CD4-positive, alpha-beta memory T cell (primary cell): ENCODE measurements around the gene PIAS1. TPM values are rescaled to one million over a fixed set of nuclear protein-coding genes. Genes with fewer than 3 reads are reported as not detected.

Experiments used
- CTCF ChIA-PET: fragments of 350-600 bp; sonication (Branson Sonifier 250); formaldehyde crosslinking; loops from one replicate; lab custom pipeline; 2021; ENCODE audit warnings: inconsistent platforms; ENCODE audit not compliant: partially characterized antibody; lab: Charles Lee
- POLR2A ChIA-PET: fragments of 350-600 bp; sonication (Branson Sonifier 250); formaldehyde crosslinking; loops from one replicate; lab custom pipeline; 2021; ENCODE audit not compliant: partially characterized antibody; lab: Charles Lee
- DNase-seq, 5 donors: peaks; one replicate each; pipeline versions ENCODE4 v3.0.0 to v3.0.0-alpha.2; 2020 to 2022; ENCODE audit warnings: mixed read lengths in 1 of 5
- H3K27ac ChIP-seq: one replicate; pipeline ENCODE4 v1.7.0; 2013; ENCODE audit warnings: low read depth, low read length
- H3K27me3 ChIP-seq: 2 replicates; pipeline ENCODE4 v1.7.0; 2013; ENCODE audit warnings: mild to moderate bottlenecking, low read length, moderate library complexity; ENCODE audit not compliant: insufficient read depth
- H3K36me3 ChIP-seq: 2 replicates; pipeline ENCODE4 v1.7.0; 2013; ENCODE audit warnings: mild to moderate bottlenecking, low read length, moderate library complexity; ENCODE audit not compliant: insufficient read depth
- H3K4me1 ChIP-seq: 2 replicates; pipeline ENCODE4 v1.7.0; 2013; ENCODE audit warnings: mild to moderate bottlenecking, low read length, moderate library complexity; ENCODE audit not compliant: insufficient read depth
- H3K4me3 ChIP-seq, 2 donors: one replicate each; pipeline ENCODE4 v1.7.0; 2013; ENCODE audit warnings: low read length in 2 of 2, mild to moderate bottlenecking in 1 of 2
- H3K9me3 ChIP-seq, 2 donors: one replicate each; pipeline ENCODE4 v1.7.0; 2013; ENCODE audit warnings: low read length in 2 of 2, control low read depth in 1 of 2; ENCODE audit not compliant: control insufficient read depth in 1 of 2
- H3K27ac Mint-ChIP-seq, 7 donors: one replicate each; pipeline ENCODE4 v1.8.0; 2020 to 2021; ENCODE audit warnings: mixed read lengths in 7 of 7, mild to moderate bottlenecking in 6 of 7, inconsistent platforms in 3 of 7, moderate library complexity in 3 of 7
- H3K27me3 Mint-ChIP-seq, 2 donors: one replicate each; pipeline ENCODE4 v1.8.0; 2020 to 2021; ENCODE audit warnings: mixed read lengths in 2 of 2
- H3K36me3 Mint-ChIP-seq, 2 donors: one replicate each; pipeline ENCODE4 v1.8.0; 2020 to 2021; ENCODE audit warnings: mixed read lengths in 2 of 2, inconsistent platforms in 1 of 2, mild to moderate bottlenecking in 1 of 2
- H3K4me1 Mint-ChIP-seq, 4 donors: one replicate each; pipeline ENCODE4 v1.8.0; 2020 to 2021; ENCODE audit warnings: mixed read lengths in 4 of 4, mild to moderate bottlenecking in 1 of 4
- H3K4me3 Mint-ChIP-seq, 8 donors: one replicate each; pipeline ENCODE4 v1.8.0; 2020 to 2021; ENCODE audit warnings: mixed read lengths in 8 of 8, mild to moderate bottlenecking in 7 of 8, moderate library complexity in 6 of 8, inconsistent platforms in 3 of 8
- H3K9me3 Mint-ChIP-seq, 8 donors: one replicate each; pipeline ENCODE4 v1.8.0; 2020 to 2021; ENCODE audit warnings: mixed read lengths in 8 of 8, mild to moderate bottlenecking in 5 of 8, inconsistent platforms in 3 of 8, moderate library complexity in 1 of 8
- intact Hi-C: fragments of 100-400 bp; cut with micrococcal nuclease; formaldehyde crosslinking; loops from one replicate; pipeline ENCODE4 v1.15.1; 2023
- polyA plus RNA-seq, 2 donors: library from polyadenylated mRNA; unstranded; fragments of 300-500 nt; fragmentation: Illumina TruSeq; gene quantifications; one replicate each; pipeline ENCODE4 v1.2.3, GENCODE V29; 2021
- total RNA-seq, 2 experiments: library from RNA; stranded (reverse); gene quantifications; one replicate each; pipeline ENCODE4 v1.2.3, GENCODE V29; 2021

The PIAS1 gene
- total and polyA plus RNA-seq, 4 experiments from 2014 or later, result 86.0 to 149 (median 98.4) TPM

- peaks cover 3 to 5% of the 10 kb centered on the region in 2 donors for H3K27me3 Mint-ChIP-seq
- intact Hi-C loops, result no loop called here
Measured at GRCh38 chr15:68027388-68027787, 26.7 kb upstream of the PIAS1 start.

DNA sequence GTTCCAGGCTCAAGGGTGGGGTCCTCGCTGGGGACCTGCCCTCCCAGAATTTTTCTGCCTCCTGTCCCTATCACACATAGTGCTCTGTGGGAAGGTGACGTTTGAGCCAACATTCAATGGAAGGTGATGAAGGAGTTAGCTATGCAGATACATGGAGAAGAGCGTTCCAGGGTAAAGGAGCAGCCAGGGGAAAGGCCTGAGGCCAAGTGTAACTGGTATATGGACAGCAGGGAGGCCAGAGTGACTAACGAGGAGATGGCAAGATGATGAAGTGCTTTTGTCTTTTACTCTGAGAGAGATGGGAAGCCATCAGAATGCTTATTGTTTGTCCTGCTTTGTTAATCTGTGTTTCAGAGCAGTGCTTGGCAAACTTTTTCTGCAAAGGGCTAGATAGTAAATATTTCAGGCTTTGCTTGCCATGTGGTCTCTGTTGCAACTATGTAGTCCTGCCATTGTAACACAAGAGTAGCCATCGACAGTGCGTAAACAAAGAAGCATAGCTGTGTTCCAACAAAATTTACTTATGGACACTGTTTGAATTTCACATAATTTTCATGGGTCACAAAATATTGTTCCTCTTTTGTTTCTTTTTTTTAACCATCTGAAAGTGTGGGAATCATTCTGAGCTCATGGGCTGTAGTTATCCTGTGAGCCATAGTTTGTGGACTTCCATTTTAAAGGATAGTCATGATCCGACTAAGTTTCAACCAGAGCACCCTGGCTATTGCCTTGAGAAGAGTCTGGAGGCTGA, 25.8 kb upstream of the PIAS1 start:
- H3K4me3 Mint-ChIP-seq, result no peak overlapping the region
- DNase-seq, result no peak
- ChIA-PET POLR2A (no interaction called here), CTCF (no interaction called here)
- Histone ChIP-seq H3K9me3 (no peaks in the 10 kb centered on the region), H3K36me3 (no peaks in the 10 kb centered on the region), H3K27ac (no peak overlapping the region), H3K4me1 (no peaks in the 10 kb centered on the region), H3K4me3 (no peak overlapping the region), H3K27me3 (no peaks in the 10 kb centered on the region)
- no peak overlapping the region for H3K27ac Mint-ChIP-seq
- H3K9me3 Mint-ChIP-seq, result peaks cover 0 to 2% (median 0%) of the 10 kb centered on the region in 8 donors
- H3K4me1 Mint-ChIP-seq, result no peaks in the 10 kb centered on the region
- intact Hi-C loops, result no loop called here
- peaks cover 7 to 8% of the 10 kb centered on the region in 2 donors for H3K27me3 Mint-ChIP-seq
- H3K36me3 Mint-ChIP-seq, result no peaks in the 10 kb centered on the region

More at GRCh38 chr15:68027388-68027787, 26.7 kb upstream of the PIAS1 start:
- Mint-ChIP-seq H3K36me3 (no peaks in the 10 kb centered on the region), H3K9me3 (peaks cover 0 to 2% (median 0%) of the 10 kb centered on the region in 8 donors), H3K27ac (no peak overlapping the region), H3K4me1 (no peaks in the 10 kb centered on the region), H3K4me3 (no peak overlapping the region)
- no peak for DNase-seq
- Histone ChIP-seq H3K4me3 (no peak overlapping the region), H3K27me3 (no peaks in the 10 kb centered on the region), H3K4me1 (no peaks in the 10 kb centered on the region), H3K9me3 (no peaks in the 10 kb centered on the region), H3K36me3 (no peaks in the 10 kb centered on the region), H3K27ac (no peak overlapping the region)
- POLR2A ChIA-PET, result no interaction called here
- CTCF ChIA-PET, result no interaction called here

GRCh38 chr15:68028888-68029207, 25.3 kb upstream of the PIAS1 start:
- Mint-ChIP-seq H3K9me3 (peaks cover 0 to 2% (median 0%) of the 10 kb centered on the region in 8 donors), H3K4me1 (no peaks in the 10 kb centered on the region), H3K4me3 (no peak overlapping the region), H3K36me3 (no peaks in the 10 kb centered on the region), H3K27ac (no peak overlapping the region), H3K27me3 (peaks cover 9 to 14% of the 10 kb centered on the region in 2 donors)
- ChIA-PET CTCF (no interaction called here), POLR2A (no interaction called here)
- no peaks in the 10 kb centered on the region for H3K27me3 ChIP-seq
- no peaks in the 10 kb centered on the region for H3K36me3 ChIP-seq
- no peak overlapping the region for H3K4me3 ChIP-seq
- H3K27ac ChIP-seq, result no peak overlapping the region
- no peak for DNase-seq
- H3K4me1 ChIP-seq, result no peaks in the 10 kb centered on the region
- intact Hi-C loops, result no loop called here
- H3K9me3 ChIP-seq, result no peaks in the 10 kb centered on the region

DNA sequence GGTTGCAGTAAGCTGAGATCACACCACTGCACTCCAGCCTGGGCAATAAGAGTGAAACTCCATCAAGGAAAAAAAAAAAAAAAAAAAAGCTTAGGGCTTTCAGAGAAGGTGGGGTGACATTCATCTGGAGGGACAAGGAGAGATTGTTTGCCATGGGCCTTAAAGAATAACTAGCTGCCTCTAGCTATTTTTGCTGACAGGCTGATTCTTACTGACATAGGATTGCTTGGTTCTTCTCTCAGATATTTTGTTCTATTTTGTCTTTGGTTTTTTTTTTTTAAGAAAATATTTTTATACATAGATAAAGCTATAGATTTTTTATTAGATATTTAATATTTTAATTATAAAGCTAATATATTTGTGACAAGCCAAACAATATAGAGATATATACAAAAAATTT, 24.2 kb upstream of the PIAS1 start:
- Histone ChIP-seq H3K4me3 (no peak overlapping the region), H3K36me3 (no peaks in the 10 kb centered on the region), H3K27ac (no peak overlapping the region), H3K9me3 (no peaks in the 10 kb centered on the region), H3K27me3 (peaks cover 2% of the 10 kb centered on the region), H3K4me1 (no peaks in the 10 kb centered on the region)
- Mint-ChIP-seq H3K36me3 (no peaks in the 10 kb centered on the region), H3K9me3 (peaks cover 0 to 2% (median 0%) of the 10 kb centered on the region in 8 donors), H3K27me3 (peaks cover 14 to 19% of the 10 kb centered on the region in 2 donors), H3K4me1 (no peaks in the 10 kb centered on the region), H3K27ac (no peak overlapping the region), H3K4me3 (no peak overlapping the region)
- POLR2A ChIA-PET, result no interaction called here
- no peak for DNase-seq
- intact Hi-C loops, result no loop called here
- CTCF ChIA-PET, result no interaction called here

GRCh38 chr15:68031404-68031803, 22.7 kb upstream of the PIAS1 start:
- intact Hi-C loops, result no loop called here
- POLR2A ChIA-PET, result no interaction called here
- H3K27ac Mint-ChIP-seq, result no peak overlapping the region

DNA sequence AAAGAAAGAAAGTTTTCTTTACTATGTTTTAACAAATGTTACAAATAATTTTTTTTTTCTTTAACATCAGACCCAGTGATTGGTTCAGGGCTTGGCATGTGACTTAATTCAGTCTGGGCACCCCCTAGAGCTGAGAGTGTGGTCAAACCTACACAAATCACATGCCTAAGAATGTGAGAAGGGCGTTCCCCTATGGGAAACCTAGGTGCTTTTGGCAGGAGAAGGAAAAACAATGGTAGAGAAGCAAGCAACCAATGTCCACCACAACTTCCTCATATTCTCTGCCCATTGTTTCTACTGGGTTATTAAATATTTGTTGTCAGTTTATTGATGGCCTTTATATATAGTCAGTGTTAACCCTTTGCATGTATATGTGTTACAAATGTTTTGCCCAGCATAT, 21.4 kb upstream of the PIAS1 start:
- H3K4me3 ChIP-seq, result no peak overlapping the region
- Mint-ChIP-seq H3K4me1 (no peaks in the 10 kb centered on the region), H3K27me3 (peaks cover 21 to 29% of the 10 kb centered on the region in 2 donors), H3K36me3 (no peaks in the 10 kb centered on the region), H3K9me3 (peaks cover 0 to 7% (median 0%) of the 10 kb centered on the region in 8 donors), H3K27ac (no peak overlapping the region), H3K4me3 (no peak overlapping the region)
- no peaks in the 10 kb centered on the region for H3K9me3 ChIP-seq
- no peaks in the 10 kb centered on the region for H3K4me1 ChIP-seq
- CTCF ChIA-PET, result no interaction called here
- no peak overlapping the region for H3K27ac ChIP-seq
- intact Hi-C loops, result no loop called here
- H3K27me3 ChIP-seq, result peaks cover 4% of the 10 kb centered on the region
- POLR2A ChIA-PET, result no interaction called here
- no peaks in the 10 kb centered on the region for H3K36me3 ChIP-seq
- DNase-seq, result no peak

More at GRCh38 chr15:68031404-68031803, 22.7 kb upstream of the PIAS1 start:
- Mint-ChIP-seq H3K4me3 (no peak overlapping the region), H3K4me1 (no peaks in the 10 kb centered on the region), H3K9me3 (peaks cover 0 to 2% (median 0%) of the 10 kb centered on the region in 8 donors), H3K27me3 (peaks cover 14 to 22% of the 10 kb centered on the region in 2 donors), H3K36me3 (no peaks in the 10 kb centered on the region)
- no peak for DNase-seq
- Histone ChIP-seq H3K27me3 (peaks cover 4% of the 10 kb centered on the region), H3K9me3 (no peaks in the 10 kb centered on the region), H3K4me3 (no peak overlapping the region), H3K36me3 (no peaks in the 10 kb centered on the region), H3K27ac (no peak overlapping the region), H3K4me1 (no peaks in the 10 kb centered on the region)
- CTCF ChIA-PET, result no interaction called here

GRCh38 chr15:68034081-68034480, 20.0 kb upstream of the PIAS1 start:
- ChIA-PET CTCF (no interaction called here), POLR2A (no interaction called here)
- peaks cover 4% of the 10 kb centered on the region for H3K27me3 ChIP-seq
- H3K36me3 ChIP-seq, result no peaks in the 10 kb centered on the region
- intact Hi-C loops, result no loop called here
- H3K9me3 ChIP-seq, result no peaks in the 10 kb centered on the region
- no peaks in the 10 kb centered on the region for H3K4me1 ChIP-seq
- peaks cover 0 to 7% (median 0%) of the 10 kb centered on the region in 8 donors for H3K9me3 Mint-ChIP-seq
- no peak overlapping the region for H3K4me3 ChIP-seq
- H3K27me3 Mint-ChIP-seq, result peaks cover 30 to 37% of the 10 kb centered on the region in 2 donors
- H3K4me1 Mint-ChIP-seq, result no peaks in the 10 kb centered on the region
- no peak overlapping the region for H3K27ac Mint-ChIP-seq
- DNase-seq, result no peak
- no peak overlapping the region for H3K4me3 Mint-ChIP-seq
- H3K36me3 Mint-ChIP-seq, result no peaks in the 10 kb centered on the region
- no peak overlapping the region for H3K27ac ChIP-seq
